H9 (cell line): ENCODE data around the gene TMEM132D. TPM values are rescaled to one million over a fixed set of nuclear protein-coding genes. Genes with fewer than 3 reads are reported as not detected.

ENCODE experiments used
- DNase-seq: peaks from one replicate; pipeline ENCODE4 v3.0.0-alpha.2; 2017
- H2AFZ ChIP-seq: one replicate; pipeline ENCODE4 v1.6.1; 2013; ENCODE audit warnings: mild to moderate bottlenecking, low read length, control low read depth, moderate library complexity
- H2AK5ac ChIP-seq: 2 replicates; pipeline ENCODE4 v1.6.1; 2013; ENCODE audit warnings: low read length, control low read depth, mixed read lengths; ENCODE audit not compliant: insufficient read length
- H2BK120ac ChIP-seq: one replicate; pipeline ENCODE4 v1.6.1; 2013; ENCODE audit warnings: low read depth, mild to moderate bottlenecking, low read length, control low read depth, inconsistent platforms; ENCODE audit not compliant: poor library complexity, severe bottlenecking
- H2BK12ac ChIP-seq: 2 replicates; pipeline ENCODE4 v1.6.1; 2013; ENCODE audit warnings: low read length, control low read depth, mixed read lengths, low read depth; ENCODE audit not compliant: insufficient read length
- H2BK15ac ChIP-seq: 2 replicates; pipeline ENCODE4 v1.6.1; 2013; ENCODE audit warnings: low read depth, low read length, control low read depth
- H2BK20ac ChIP-seq: one replicate; pipeline ENCODE4 v1.6.1; 2013; ENCODE audit warnings: low read depth, mild to moderate bottlenecking, low read length, control low read depth, inconsistent platforms; ENCODE audit not compliant: poor library complexity, severe bottlenecking
- H2BK5ac ChIP-seq: 2 replicates; pipeline ENCODE4 v1.6.1; 2013; ENCODE audit warnings: low read length, control low read depth, mixed read lengths; ENCODE audit not compliant: insufficient read length
- H3K14ac ChIP-seq: 2 replicates; pipeline ENCODE4 v1.6.1; 2013; ENCODE audit warnings: low read length, control low read depth; ENCODE audit not compliant: insufficient read depth
- H3K18ac ChIP-seq: 2 replicates; pipeline ENCODE4 v1.6.1; 2013; ENCODE audit warnings: low read depth, mild to moderate bottlenecking, mixed read lengths, low read length, control low read depth; ENCODE audit not compliant: insufficient read length
- H3K23ac ChIP-seq: 2 replicates; pipeline ENCODE4 v1.6.1; 2013; ENCODE audit warnings: low read length, control low read depth, mixed read lengths, low read depth; ENCODE audit not compliant: insufficient read length
- H3K23me2 ChIP-seq: 2 replicates; pipeline ENCODE4 v1.6.1; 2013; ENCODE audit warnings: low read depth, mild to moderate bottlenecking, mixed read lengths, low read length, control low read depth; ENCODE audit not compliant: insufficient read length, poor library complexity, severe bottlenecking
- H3K27ac ChIP-seq: 2 replicates; pipeline ENCODE4 v1.5.1; 2013; ENCODE audit warnings: low read length, control low read depth, mixed read lengths, low read depth; ENCODE audit not compliant: insufficient read length
- H3K27me3 ChIP-seq: 2 replicates; pipeline ENCODE4 v1.6.1; 2013; ENCODE audit warnings: low read length, control low read depth, inconsistent platforms; ENCODE audit not compliant: insufficient read depth
- H3K4ac ChIP-seq: 2 replicates; pipeline ENCODE4 v1.6.1; 2013; ENCODE audit warnings: low read depth, mild to moderate bottlenecking, control low read depth, inconsistent platforms, low read length, moderate library complexity
- H3K4me1 ChIP-seq: 2 replicates; pipeline ENCODE4 v1.6.1; 2013; ENCODE audit warnings: low read length, control low read depth, inconsistent platforms; ENCODE audit not compliant: insufficient read depth
- H3K4me2 ChIP-seq: 2 replicates; pipeline ENCODE4 v1.6.1; 2013; ENCODE audit warnings: low read length, control low read depth, mixed read lengths; ENCODE audit not compliant: insufficient read length, insufficient read depth
- H3K56ac ChIP-seq: 2 replicates; pipeline ENCODE4 v1.6.1; 2013; ENCODE audit warnings: low read depth, mild to moderate bottlenecking, mixed read lengths, low read length, control low read depth; ENCODE audit not compliant: insufficient read length
- H3K79me1 ChIP-seq: 2 replicates; pipeline ENCODE4 v1.6.1; 2013; ENCODE audit warnings: low read depth, mild to moderate bottlenecking, moderate library complexity, low read length, control low read depth, inconsistent platforms; ENCODE audit not compliant: insufficient read depth, poor library complexity, severe bottlenecking
- H3K79me2 ChIP-seq: 2 replicates; pipeline ENCODE4 v1.6.1; 2013; ENCODE audit warnings: low read length, control low read depth, inconsistent platforms; ENCODE audit not compliant: insufficient read depth
- H3K9ac ChIP-seq: 2 replicates; pipeline ENCODE4 v1.6.1; 2013; ENCODE audit warnings: low read length, control low read depth, mixed read lengths; ENCODE audit not compliant: insufficient read length; ENCODE audit errors: extremely low read depth
- H3K9me3 ChIP-seq: one replicate; pipeline ENCODE4 v1.6.1; 2013; ENCODE audit warnings: low read depth, low read length, inconsistent platforms; ENCODE audit not compliant: control insufficient read depth
- H3T11ph ChIP-seq: one replicate; pipeline ENCODE4 v1.6.1; 2013; ENCODE audit warnings: mild to moderate bottlenecking, low read length, control low read depth, inconsistent platforms
- H4K20me1 ChIP-seq: one replicate; pipeline ENCODE4 v1.6.1; 2013; ENCODE audit not compliant: control insufficient read depth, insufficient read length, insufficient read depth
- H4K5ac ChIP-seq: 2 replicates; pipeline ENCODE4 v1.6.1; 2013; ENCODE audit warnings: low read depth, mild to moderate bottlenecking, mixed read lengths, low read length, control low read depth; ENCODE audit not compliant: insufficient read length
- H4K8ac ChIP-seq: replicated peaks from 2 replicates; pipeline ENCODE4 v1.6.1; 2013; ENCODE audit warnings: low read length, control low read depth, mixed read lengths, low read depth; ENCODE audit not compliant: insufficient read length
- H4K91ac ChIP-seq: 2 replicates; pipeline ENCODE4 v1.6.1; 2013; ENCODE audit warnings: low read depth, mild to moderate bottlenecking, moderate library complexity, mixed read lengths, low read length, control low read depth; ENCODE audit not compliant: insufficient read length
- H3K27ac Mint-ChIP-seq, 3 experiments: 2 replicates in 2 of 3; 3 replicates in 1 of 3; pipeline ENCODE4 v1.8.0; 2020 to 2021; ENCODE audit warnings: mixed read lengths in 3 of 3, mild to moderate bottlenecking in 1 of 3, moderate library complexity in 1 of 3
- H3K27me3 Mint-ChIP-seq: 2 replicates; pipeline ENCODE4 v1.8.0; 2021; ENCODE audit warnings: low read depth, mild to moderate bottlenecking, moderate library complexity, mixed read lengths
- H3K36me3 Mint-ChIP-seq, 3 experiments: 2 replicates in 2 of 3; 3 replicates in 1 of 3; pipeline ENCODE4 v1.8.0; 2020 to 2021; ENCODE audit warnings: low read depth in 3 of 3, mixed read lengths in 3 of 3; ENCODE audit not compliant: insufficient read depth in 1 of 3
- H3K4me1 Mint-ChIP-seq, 2 experiments: 2 replicates each; pipeline ENCODE4 v1.8.0; 2020; ENCODE audit warnings: mixed read lengths in 2 of 2
- H3K4me3 Mint-ChIP-seq, 2 experiments: 2 replicates in 1 of 2; 3 replicates in 1 of 2; pipeline ENCODE4 v1.8.0; 2020 to 2021; ENCODE audit warnings: mild to moderate bottlenecking in 2 of 2, mixed read lengths in 2 of 2, moderate library complexity in 1 of 2
- H3K9me3 Mint-ChIP-seq, 2 experiments: 2 replicates in 1 of 2; 3 replicates in 1 of 2; pipeline ENCODE4 v1.8.0; 2020; ENCODE audit warnings: mild to moderate bottlenecking in 2 of 2, mixed read lengths in 2 of 2, moderate library complexity in 1 of 2
- WGBS: extraction: QIAGEN DNeasy Blood & Tissue Kit; methylation state at CpG from one replicate; pipeline ENCODE4 v1.1.7; 2013; ENCODE audit warnings: missing lambda C conversion rate, low lambda C conversion rate, mixed read lengths; ENCODE audit not compliant: insufficient read length; ENCODE audit errors: extremely low coverage; 5-methylcytosine and 5-hydroxymethylcytosine counted together
- total RNA-seq: library from RNA; stranded (reverse); gene quantifications from 2 replicates; pipeline ENCODE4 v1.2.1, GENCODE V29; 2021
- TF ChIP-seq, protein P1 (sequence below): fragments of 200-600 bp; sonication (generic); conservative IDR thresholded peaks from 3 replicates; pipeline ENCODE4 v1.8.0; 2021; ENCODE audit warnings: antibody characterized with exemption, mild to moderate bottlenecking

The TMEM132D gene
- total RNA-seq, 1 experiment from 2014 or later = 6.1 TPM

GRCh38 chr12:129071362-129071761, 832.5 kb downstream of the TMEM132D start:
- Histone ChIP-seq H2BK120ac (no peak overlapping the region), H2AFZ (no peak overlapping the region), H3K18ac (no peak overlapping the region), H4K8ac (no peak overlapping the region), H3T11ph (no peak overlapping the region), H3K56ac (no peak overlapping the region), H2BK15ac (no peak overlapping the region), H3K4me1 (no peaks in the 10 kb centered on the region), H2AK5ac (no peak overlapping the region), H2BK12ac (no peak overlapping the region), H3K23me2 (no peaks in the 10 kb centered on the region), H3K4me2 (no peak overlapping the region), H2BK5ac (no peak overlapping the region), H4K20me1 (no peaks in the 10 kb centered on the region), H3K9me3 (no peaks in the 10 kb centered on the region), H3K23ac (no peak overlapping the region), H3K9ac (no peak overlapping the region), H3K79me2 (no peaks in the 10 kb centered on the region), H4K5ac (no peak overlapping the region), H4K91ac (no peak overlapping the region), H2BK20ac (no peak overlapping the region), H3K14ac (no peak overlapping the region), H3K27ac (no peak overlapping the region), H3K27me3 (no peaks in the 10 kb centered on the region), H3K4ac (no peak overlapping the region), H3K79me1 (no peaks in the 10 kb centered on the region)
- Mint-ChIP-seq H3K9me3 (no peaks in the 10 kb centered on the region), H3K27ac (no peak overlapping the region), H3K36me3 (no peaks in the 10 kb centered on the region; a peak in 2 of 7 replicates), H3K4me1 (peaks cover 15 to 23% of the 10 kb centered on the region in 2 experiments), H3K27me3 (no peaks in the 10 kb centered on the region; the same call in 1 of the 2 replicates), H3K4me3 (no peak overlapping the region)
- no CpG with 5 or more reads among the region's 4 CpGs for WGBS
- no peak for DNase-seq
- TF ChIP-seq, protein P1, sequence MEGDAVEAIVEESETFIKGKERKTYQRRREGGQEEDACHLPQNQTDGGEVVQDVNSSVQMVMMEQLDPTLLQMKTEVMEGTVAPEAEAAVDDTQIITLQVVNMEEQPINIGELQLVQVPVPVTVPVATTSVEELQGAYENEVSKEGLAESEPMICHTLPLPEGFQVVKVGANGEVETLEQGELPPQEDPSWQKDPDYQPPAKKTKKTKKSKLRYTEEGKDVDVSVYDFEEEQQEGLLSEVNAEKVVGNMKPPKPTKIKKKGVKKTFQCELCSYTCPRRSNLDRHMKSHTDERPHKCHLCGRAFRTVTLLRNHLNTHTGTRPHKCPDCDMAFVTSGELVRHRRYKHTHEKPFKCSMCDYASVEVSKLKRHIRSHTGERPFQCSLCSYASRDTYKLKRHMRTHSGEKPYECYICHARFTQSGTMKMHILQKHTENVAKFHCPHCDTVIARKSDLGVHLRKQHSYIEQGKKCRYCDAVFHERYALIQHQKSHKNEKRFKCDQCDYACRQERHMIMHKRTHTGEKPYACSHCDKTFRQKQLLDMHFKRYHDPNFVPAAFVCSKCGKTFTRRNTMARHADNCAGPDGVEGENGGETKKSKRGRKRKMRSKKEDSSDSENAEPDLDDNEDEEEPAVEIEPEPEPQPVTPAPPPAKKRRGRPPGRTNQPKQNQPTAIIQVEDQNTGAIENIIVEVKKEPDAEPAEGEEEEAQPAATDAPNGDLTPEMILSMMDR = no peak
